Upper lobe of left lung (tissue), 6 donors: Measurements from ENCODE around the gene PPP3CA. TPM values are rescaled to one million over a fixed set of nuclear protein-coding genes. Genes with fewer than 3 reads are reported as not detected.

Experiments used
- ATAC-seq, 2 donors: fragments of 200-7000 bp; cut with Tn5 transposase; one replicate each; pipeline ENCODE4 v1.9.1; 2022; ENCODE audit warnings: mild to moderate bottlenecking in 2 of 2, moderate library complexity in 2 of 2; ENCODE audit not compliant: low FRiP score in 2 of 2
- DNase-seq, 2 donors: peaks; one replicate each; pipeline ENCODE4 v3.0.0-alpha.2; 2019 to 2020
- H3K27ac ChIP-seq, 4 donors: fragments of 200-600 bp; sonication (generic); one replicate each; pipeline ENCODE4 v1.5.1; 2016 to 2019
- H3K27me3 ChIP-seq, 4 donors: fragments of 200-600 bp; sonication (generic); one replicate each; pipeline ENCODE4 v1.5.1; 2017 to 2019
- H3K36me3 ChIP-seq, 4 donors: fragments of 200-600 bp; sonication (generic); one replicate each; pipeline ENCODE4 v1.5.1; 2016 to 2019
- H3K4me1 ChIP-seq, 4 donors: fragments of 200-600 bp; sonication (generic); one replicate each; pipeline ENCODE4 v1.5.1; 2018 to 2019
- H3K4me3 ChIP-seq, 4 donors: fragments of 200-600 bp; sonication (generic); one replicate each; pipeline ENCODE4 v1.5.1; 2017 to 2019; ENCODE audit warnings: mild to moderate bottlenecking in 2 of 4, moderate library complexity in 1 of 4
- H3K9me3 ChIP-seq, 4 donors: fragments of 200-600 bp; sonication (generic); one replicate each; pipeline ENCODE4 v1.5.1; 2018 to 2019
- EP300 ChIP-seq, 4 donors: sonication (generic); formaldehyde crosslinking; IDR thresholded peaks; one replicate each; pipeline ENCODE4 v1.5.1; 2017; ENCODE audit warnings: antibody characterized with exemption in 4 of 4, control low read depth in 2 of 4
- POLR2A ChIP-seq, 4 donors: fragments of 450-650 bp; IDR thresholded peaks; one replicate each; pipeline ENCODE4 v1.5.1; 2016 to 2017; ENCODE audit warnings: antibody characterized with exemption in 4 of 4, mild to moderate bottlenecking in 2 of 4
- POLR2AphosphoS5 ChIP-seq, 2 donors: sonication (generic); formaldehyde crosslinking; IDR thresholded peaks; one replicate each; pipeline ENCODE4 v1.5.1; 2017; ENCODE audit warnings: antibody characterized with exemption in 2 of 2
- whole genome bisulfite sequencing, 2 donors: methylation state at CpG; one replicate each; pipeline ENCODE4 v1.1.5; 2017 to 2018; 5-methylcytosine and 5-hydroxymethylcytosine counted together
- total RNA-seq, 6 donors: library from RNA; depleted of rRNA in 4 of 6; stranded (reverse); fragments of >200 nt in 4 of 6; gene quantifications; one replicate each; pipeline versions ENCODE4 v1.1.0 to v1.2.1, GENCODE V29; 2016 to 2021
- TF ChIP-seq, protein P1 (sequence below), 6 experiments: fragments of 450-650 bp in 4 of 6; fragments of 200-600 bp in 2 of 6; sonication (generic) in 2 of 6; IDR thresholded peaks; one replicate each; pipeline ENCODE4 v1.5.1; 2016 to 2019; ENCODE audit warnings: antibody characterized with exemption in 6 of 6
- donor health status: DM: no; HTN: no; CAD: no; lungs with moderate emphysema.
- donor health status: DM: no; HTN: yes; CAD: no; lungs with severe emphysema.

Gene PPP3CA
- total RNA-seq, 6 donors from 2014 or later: 28.3 to 62.0 (median 50.0) TPM

DNA sequence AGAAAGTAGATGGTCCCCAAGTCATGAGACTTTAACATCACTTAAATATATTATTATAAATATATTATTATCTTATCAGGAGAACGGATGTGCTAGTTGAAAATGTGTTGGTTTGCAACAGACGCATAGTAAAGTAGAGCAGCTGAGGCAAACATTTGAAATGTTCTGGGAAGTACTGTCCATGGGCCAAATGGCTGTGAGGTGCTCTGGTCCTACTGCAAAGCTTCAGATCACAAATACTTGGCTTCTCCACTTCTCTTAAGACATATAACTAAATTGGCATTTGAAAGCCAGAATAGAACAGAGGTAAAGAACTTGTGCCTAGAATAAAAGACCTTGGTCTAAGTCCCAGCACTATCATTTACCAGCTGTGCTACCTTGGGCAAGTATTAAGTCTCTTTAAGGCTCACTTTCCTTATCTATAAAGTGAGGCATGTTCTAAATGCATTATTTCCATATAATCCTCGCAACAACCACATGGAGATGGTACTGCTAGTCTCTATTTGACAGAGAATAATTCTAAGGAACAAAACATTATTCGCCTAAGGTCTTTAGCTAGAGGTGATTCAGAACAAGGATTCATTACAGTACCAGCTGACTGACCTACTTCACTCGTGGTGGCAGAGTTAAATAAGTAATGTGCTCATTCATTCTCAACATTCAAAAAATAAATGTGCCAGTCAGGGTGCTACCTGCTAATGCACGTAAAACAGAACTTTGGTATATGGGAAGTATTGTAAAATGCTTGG lies 297.1 kb downstream of the PPP3CA start:
- no peaks in the 10 kb centered on the region for H3K27me3 ChIP-seq
- TF ChIP-seq POLR2AphosphoS5 (IDR thresholded peaks at IDR 0.05): no peak
- TF ChIP-seq EP300 (IDR thresholded peaks at IDR 0.05): no peak
- TF ChIP-seq POLR2A (IDR thresholded peaks at IDR 0.05): no peak
- TF ChIP-seq, protein P1, sequence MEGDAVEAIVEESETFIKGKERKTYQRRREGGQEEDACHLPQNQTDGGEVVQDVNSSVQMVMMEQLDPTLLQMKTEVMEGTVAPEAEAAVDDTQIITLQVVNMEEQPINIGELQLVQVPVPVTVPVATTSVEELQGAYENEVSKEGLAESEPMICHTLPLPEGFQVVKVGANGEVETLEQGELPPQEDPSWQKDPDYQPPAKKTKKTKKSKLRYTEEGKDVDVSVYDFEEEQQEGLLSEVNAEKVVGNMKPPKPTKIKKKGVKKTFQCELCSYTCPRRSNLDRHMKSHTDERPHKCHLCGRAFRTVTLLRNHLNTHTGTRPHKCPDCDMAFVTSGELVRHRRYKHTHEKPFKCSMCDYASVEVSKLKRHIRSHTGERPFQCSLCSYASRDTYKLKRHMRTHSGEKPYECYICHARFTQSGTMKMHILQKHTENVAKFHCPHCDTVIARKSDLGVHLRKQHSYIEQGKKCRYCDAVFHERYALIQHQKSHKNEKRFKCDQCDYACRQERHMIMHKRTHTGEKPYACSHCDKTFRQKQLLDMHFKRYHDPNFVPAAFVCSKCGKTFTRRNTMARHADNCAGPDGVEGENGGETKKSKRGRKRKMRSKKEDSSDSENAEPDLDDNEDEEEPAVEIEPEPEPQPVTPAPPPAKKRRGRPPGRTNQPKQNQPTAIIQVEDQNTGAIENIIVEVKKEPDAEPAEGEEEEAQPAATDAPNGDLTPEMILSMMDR (IDR thresholded peaks at IDR 0.05): no peak

DNA sequence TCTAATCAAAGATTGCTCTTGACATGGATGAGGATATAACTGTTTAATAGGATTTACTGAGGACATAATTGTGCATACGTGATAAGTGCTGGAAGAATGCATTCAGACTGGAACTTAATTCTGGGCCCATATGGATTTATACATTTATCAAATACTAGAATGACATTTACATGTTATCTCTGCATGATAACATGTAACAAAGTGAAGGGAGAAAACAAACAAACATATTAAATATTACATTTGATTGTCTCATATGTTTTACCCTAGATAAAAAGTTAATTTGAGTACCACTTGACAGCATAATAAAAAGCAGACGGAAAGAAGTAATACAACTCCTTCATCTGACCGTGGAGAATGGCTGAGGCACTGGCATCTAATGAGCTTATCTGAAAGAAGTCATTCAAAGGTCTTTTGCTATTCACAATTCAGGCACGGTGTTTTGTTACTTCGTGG lies 297.8 kb downstream of the PPP3CA start:
- no peak overlapping the region for H3K27ac ChIP-seq
- no peaks in the 10 kb centered on the region for H3K4me1 ChIP-seq
- no peaks in the 10 kb centered on the region for H3K27me3 ChIP-seq
- WGBS, 2 donors: 82 to 88% methylated on average over 5 of the region's 5 CpGs
- H3K9me3 ChIP-seq: no peaks in the 10 kb centered on the region
- H3K4me3 ChIP-seq: no peak overlapping the region
- no peak for DNase-seq
- TF ChIP-seq, protein P1 (IDR thresholded peaks at IDR 0.05): no peak
- TF ChIP-seq POLR2AphosphoS5 (IDR thresholded peaks at IDR 0.05): no peak
- no peak for TF ChIP-seq POLR2A (IDR thresholded peaks at IDR 0.05)
- no peak for TF ChIP-seq EP300 (IDR thresholded peaks at IDR 0.05)
- ATAC-seq: no peak
- H3K36me3 ChIP-seq: peaks cover 0 to 7% (median 0%) of the 10 kb centered on the region in 4 donors

More for the DNA sequence above, 297.1 kb downstream of the PPP3CA start:
- Histone ChIP-seq H3K4me3 (no peak overlapping the region), H3K36me3 (peaks cover 0 to under 1% (median 0%) of the 10 kb centered on the region in 4 donors), H3K9me3 (no peaks in the 10 kb centered on the region), H3K27ac (no peak overlapping the region), H3K4me1 (no peaks in the 10 kb centered on the region)
- 92 to 94% methylated on average over 6 of the region's 6 CpGs for WGBS, 2 donors
- no peak for ATAC-seq
- DNase-seq: no peak

DNA sequence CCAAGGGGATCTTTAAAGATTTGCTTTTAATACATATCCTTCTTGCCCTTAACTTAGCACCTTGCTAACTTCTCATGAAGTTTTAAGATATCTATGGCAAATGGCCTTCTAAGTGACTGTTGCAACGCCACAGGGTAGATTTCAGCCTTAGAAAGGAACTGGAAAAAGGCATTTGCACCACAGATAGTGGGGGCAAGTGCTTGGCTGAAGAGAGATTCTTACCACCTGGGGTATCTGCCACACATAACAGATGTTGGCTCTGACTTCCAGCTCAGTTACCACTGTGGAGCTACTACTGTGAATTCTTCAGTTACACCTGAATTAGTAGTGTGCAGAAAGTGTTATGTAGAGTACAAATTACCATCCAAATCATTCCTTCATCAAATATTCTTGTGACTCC lies 302.6 kb downstream of the PPP3CA start:
- WGBS, 2 donors: 89 to 100% methylated on average over 1 of the region's 1 CpG
- no peak for DNase-seq
- TF ChIP-seq POLR2A (IDR thresholded peaks at IDR 0.05) (no peak), POLR2AphosphoS5 (IDR thresholded peaks at IDR 0.05) (no peak), EP300 (IDR thresholded peaks at IDR 0.05) (no peak)
- TF ChIP-seq, protein P1 (IDR thresholded peaks at IDR 0.05): no peak
- H3K4me1 ChIP-seq: no peaks in the 10 kb centered on the region
- H3K27me3 ChIP-seq: no peaks in the 10 kb centered on the region
- no peaks in the 10 kb centered on the region for H3K9me3 ChIP-seq
- no peak overlapping the region for H3K4me3 ChIP-seq
- peaks cover 0 to 10% (median 0%) of the 10 kb centered on the region in 4 donors for H3K36me3 ChIP-seq
- no peak overlapping the region for H3K27ac ChIP-seq
- ATAC-seq: no peak

DNA sequence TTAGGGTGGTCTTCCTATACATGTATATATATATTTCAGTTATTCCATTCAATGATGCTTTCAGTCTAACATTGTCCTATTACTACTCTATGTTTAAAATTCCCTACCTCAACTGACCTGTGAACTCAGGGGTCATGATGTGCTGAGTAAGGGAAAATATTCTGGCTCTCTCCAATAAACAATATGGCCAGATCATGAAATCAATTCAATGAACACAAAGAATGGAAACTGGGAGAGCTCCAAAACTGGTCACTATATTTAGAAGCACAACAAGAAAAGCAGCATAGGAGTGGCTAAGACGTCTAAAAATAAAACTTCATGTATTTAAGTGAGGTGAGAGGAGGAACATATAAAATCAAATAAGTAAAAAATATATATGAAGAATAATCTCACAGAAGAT lies 304.5 kb downstream of the PPP3CA start:
- TF ChIP-seq POLR2A (IDR thresholded peaks at IDR 0.05): no peak
- no peak for TF ChIP-seq EP300 (IDR thresholded peaks at IDR 0.05)
- TF ChIP-seq, protein P1 (IDR thresholded peaks at IDR 0.05): no peak
- TF ChIP-seq POLR2AphosphoS5 (IDR thresholded peaks at IDR 0.05): no peak
- no peak for ATAC-seq
- Histone ChIP-seq H3K27me3 (no peaks in the 10 kb centered on the region), H3K27ac (no peak overlapping the region), H3K4me3 (no peak overlapping the region), H3K4me1 (peaks cover 0 to 4% (median 3%) of the 10 kb centered on the region in 4 donors), H3K9me3 (no peaks in the 10 kb centered on the region), H3K36me3 (peaks cover 0 to 10% (median 0%) of the 10 kb centered on the region in 4 donors)
- no peak for DNase-seq
- 63 to 66% methylated on average over 1 of the region's 1 CpG for WGBS, 2 donors
